SU-DHL-6 (cell line): ENCODE results near the gene MAPKAPK2.

ENCODE experiments used
- EZH2phosphoT487 ChIP-seq: fragments of 200-600 bp; sonication (generic), shearing (Covaris generic); conservative IDR thresholded peaks from 2 replicates; pipeline ENCODE4 v1.6.1; 2018; ENCODE audit warnings: mild to moderate bottlenecking, antibody characterized with exemption, low read length, moderate library complexity, mixed read lengths
- TF ChIP-seq, protein P1 (sequence below): fragments of 200-600 bp; sonication (generic); IDR thresholded peaks from one replicate; pipeline ENCODE4 v1.5.1; 2017; ENCODE audit warnings: antibody characterized with exemption, mild to moderate bottlenecking, low read length, moderate library complexity; ENCODE audit not compliant: insufficient read depth, poor library complexity, severe bottlenecking

- TF ChIP-seq, protein P1, sequence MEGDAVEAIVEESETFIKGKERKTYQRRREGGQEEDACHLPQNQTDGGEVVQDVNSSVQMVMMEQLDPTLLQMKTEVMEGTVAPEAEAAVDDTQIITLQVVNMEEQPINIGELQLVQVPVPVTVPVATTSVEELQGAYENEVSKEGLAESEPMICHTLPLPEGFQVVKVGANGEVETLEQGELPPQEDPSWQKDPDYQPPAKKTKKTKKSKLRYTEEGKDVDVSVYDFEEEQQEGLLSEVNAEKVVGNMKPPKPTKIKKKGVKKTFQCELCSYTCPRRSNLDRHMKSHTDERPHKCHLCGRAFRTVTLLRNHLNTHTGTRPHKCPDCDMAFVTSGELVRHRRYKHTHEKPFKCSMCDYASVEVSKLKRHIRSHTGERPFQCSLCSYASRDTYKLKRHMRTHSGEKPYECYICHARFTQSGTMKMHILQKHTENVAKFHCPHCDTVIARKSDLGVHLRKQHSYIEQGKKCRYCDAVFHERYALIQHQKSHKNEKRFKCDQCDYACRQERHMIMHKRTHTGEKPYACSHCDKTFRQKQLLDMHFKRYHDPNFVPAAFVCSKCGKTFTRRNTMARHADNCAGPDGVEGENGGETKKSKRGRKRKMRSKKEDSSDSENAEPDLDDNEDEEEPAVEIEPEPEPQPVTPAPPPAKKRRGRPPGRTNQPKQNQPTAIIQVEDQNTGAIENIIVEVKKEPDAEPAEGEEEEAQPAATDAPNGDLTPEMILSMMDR, result no peak
- no peak for TF ChIP-seq EZH2phosphoT487
Measured at GRCh38 chr1:206782448-206782847, 97.7 kb downstream of the MAPKAPK2 start.
